WTC11 (cell line): ENCODE data around the gene ITPR1. TPM values are rescaled to one million over a fixed set of nuclear protein-coding genes. Genes with fewer than 3 reads are reported as not detected.

ENCODE experiments used
- ATAC-seq: fragments of 200-7000 bp; cut with Tn5 transposase; 2 replicates; pipeline ENCODE4 v1.10.0; 2021; ENCODE audit warnings: mild to moderate bottlenecking, moderate library complexity
- CTCF ChIA-PET: fragments of 300-600 bp; sonication (Branson Sonifier 250); formaldehyde crosslinking; loops from one replicate; lab custom pipeline; 2021; ENCODE audit warnings: antibody characterized with exemption; lab: Charles Lee
- POLR2A ChIA-PET: fragments of 350-600 bp; sonication (Branson Sonifier 250); formaldehyde crosslinking; loops from one replicate; lab custom pipeline; 2021; ENCODE audit warnings: antibody characterized with exemption; lab: Charles Lee
- DNase-seq: peaks from one replicate; pipeline ENCODE4 v3.0.0; 2021; ENCODE audit warnings: low spot score
- H3K27ac Mint-ChIP-seq: 2 replicates; pipeline ENCODE4 v1.8.0; 2021; ENCODE audit warnings: mixed read lengths
- H3K27me3 Mint-ChIP-seq: 2 replicates; pipeline ENCODE4 v1.8.0; 2021; ENCODE audit warnings: low read depth, mild to moderate bottlenecking, moderate library complexity, mixed read lengths
- H3K36me3 Mint-ChIP-seq: 2 replicates; pipeline ENCODE4 v1.8.0; 2021; ENCODE audit warnings: mixed read lengths
- H3K4me1 Mint-ChIP-seq: 2 replicates; pipeline ENCODE4 v1.8.0; 2022; ENCODE audit warnings: mixed read lengths
- H3K4me3 Mint-ChIP-seq: 2 replicates; pipeline ENCODE4 v1.8.0; 2021; ENCODE audit warnings: mild to moderate bottlenecking, moderate library complexity, mixed read lengths
- H3K9me3 Mint-ChIP-seq: 2 replicates; pipeline ENCODE4 v1.8.0; 2021; ENCODE audit warnings: mixed read lengths
- ATF6 ChIP-seq: sonication (generic); formaldehyde crosslinking; IDR thresholded peaks from 2 replicates; pipeline ENCODE4 v1.8.1; 2023; ENCODE audit warnings: mild to moderate bottlenecking, missing genetic modification reagents
- CDX4 ChIP-seq: fragments of 250-450 bp; sonication (Bioruptor Pico); IDR thresholded peaks from 2 replicates; pipeline ENCODE4 v1.9.0; 2021; ENCODE audit warnings: moderate library complexity, mild to moderate bottlenecking, inconsistent platforms, borderline replicate concordance
- CREM ChIP-seq: sonication (generic); formaldehyde crosslinking; IDR thresholded peaks from 2 replicates; pipeline ENCODE4 v1.8.1; 2022; ENCODE audit warnings: mild to moderate bottlenecking, missing genetic modification reagents, moderate library complexity
- ERG ChIP-seq: fragments of 250-450 bp; sonication (Bioruptor Pico); IDR thresholded peaks from 2 replicates; pipeline ENCODE4 v1.8.0; 2021; ENCODE audit warnings: mild to moderate bottlenecking
- FOXP4 ChIP-seq: sonication (generic); formaldehyde crosslinking; IDR thresholded peaks from 2 replicates; pipeline ENCODE4 v1.8.0; 2022; ENCODE audit warnings: mild to moderate bottlenecking, missing genetic modification reagents
- MLX ChIP-seq: sonication (generic); formaldehyde crosslinking; IDR thresholded peaks from 2 replicates; pipeline ENCODE4 v1.8.1; 2023; ENCODE audit warnings: mild to moderate bottlenecking, missing genetic modification reagents, moderate library complexity
- MYBL2 ChIP-seq: sonication (generic); formaldehyde crosslinking; IDR thresholded peaks from 2 replicates; pipeline ENCODE4 v1.8.1; 2023; ENCODE audit warnings: mild to moderate bottlenecking, moderate library complexity, missing genetic modification reagents
- NFYB ChIP-seq: sonication (generic); formaldehyde crosslinking; conservative IDR thresholded peaks from 2 replicates; pipeline ENCODE4 v1.8.0; 2022; ENCODE audit warnings: low read depth, missing genetic modification reagents
- STAT6 ChIP-seq: sonication (generic); formaldehyde crosslinking; conservative IDR thresholded peaks from 2 replicates; pipeline ENCODE4 v1.8.1; 2023; ENCODE audit warnings: mild to moderate bottlenecking, low read depth, missing genetic modification reagents, moderate library complexity
- ZMAT4 ChIP-seq: fragments of 250-450 bp; sonication (Bioruptor Pico); IDR thresholded peaks from 2 replicates; pipeline ENCODE4 v1.9.0; 2021; ENCODE audit warnings: mild to moderate bottlenecking
- ZNF281 ChIP-seq: sonication (generic); formaldehyde crosslinking; IDR thresholded peaks from 2 replicates; pipeline ENCODE4 v1.8.0; 2023; ENCODE audit warnings: mild to moderate bottlenecking, missing genetic modification reagents
- ZNF396 ChIP-seq: fragments of 250-450 bp; sonication (Bioruptor Pico); IDR thresholded peaks from 2 replicates; pipeline ENCODE4 v1.8.0; 2021; ENCODE audit warnings: mild to moderate bottlenecking, moderate library complexity, borderline replicate concordance
- total RNA-seq: library from RNA; stranded (reverse); gene quantifications from 3 replicates; pipeline ENCODE4 v1.2.3, GENCODE V29; 2021

Gene ITPR1
- total RNA-seq, 1 experiment from 2014 or later = 11.8 TPM

GRCh38 chr3:4816306-4816705 lies 323.2 kb downstream of the ITPR1 start:
- Mint-ChIP-seq H3K27ac (no peak overlapping the region), H3K4me3 (no peak overlapping the region), H3K36me3 (peaks cover 31% of the 10 kb centered on the region), H3K27me3 (no peaks in the 10 kb centered on the region; the same call in 1 of the 2 replicates), H3K9me3 (peaks cover 23% of the 10 kb centered on the region), H3K4me1 (peaks cover 3% of the 10 kb centered on the region)
- ATAC-seq = no peak
- CTCF ChIA-PET = no interaction called here
- POLR2A ChIA-PET = no interaction called here
- TF ChIP-seq CREM (CRISPR knock-in tag) (no peak), ATF6 (CRISPR knock-in tag) (no peak), ZNF281 (CRISPR knock-in tag) (no peak), ZNF396 (CRISPR knock-in tag) (no peak), NFYB (CRISPR knock-in tag) (no peak), STAT6 (CRISPR knock-in tag) (no peak), CDX4 (CRISPR knock-in tag) (no peak), MLX (CRISPR knock-in tag) (no peak), FOXP4 (CRISPR knock-in tag) (no peak), MYBL2 (CRISPR knock-in tag) (no peak), ERG (CRISPR knock-in tag) (no peak), ZMAT4 (CRISPR knock-in tag) (no peak)
- no peak for DNase-seq
